Activated CD8-positive, alpha-beta memory T cell treated with anti-CD3 and anti-CD28 coated beads for 4 hours (primary cell): ENCODE results near the gene CMIP.

Experiments used
- DNase-seq, 2 donors: peaks; one replicate each; pipeline ENCODE4 v3.0.0-alpha.2; 2020; ENCODE audit warnings: low read depth in 2 of 2

The CMIP gene

DNA sequence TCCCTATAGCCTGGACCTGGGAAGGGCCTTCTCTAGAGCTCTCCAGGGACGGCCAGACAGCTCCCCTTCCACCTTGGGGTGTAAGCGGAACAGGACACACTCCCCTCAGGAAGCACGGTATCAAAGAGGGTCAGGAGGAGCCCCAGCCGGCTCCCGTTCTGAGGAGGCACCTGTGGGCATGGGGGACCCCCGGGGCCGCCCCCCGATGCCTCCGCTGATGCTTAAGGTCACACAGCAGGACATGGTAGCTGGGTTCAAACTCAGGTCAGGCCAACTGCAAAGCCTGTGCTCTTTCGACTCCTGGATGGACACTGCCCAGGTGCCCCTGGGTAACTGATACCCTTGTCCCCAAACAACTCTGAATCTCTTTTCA, 49.8 kb downstream of the CMIP start:
- no peak for DNase-seq

DNA sequence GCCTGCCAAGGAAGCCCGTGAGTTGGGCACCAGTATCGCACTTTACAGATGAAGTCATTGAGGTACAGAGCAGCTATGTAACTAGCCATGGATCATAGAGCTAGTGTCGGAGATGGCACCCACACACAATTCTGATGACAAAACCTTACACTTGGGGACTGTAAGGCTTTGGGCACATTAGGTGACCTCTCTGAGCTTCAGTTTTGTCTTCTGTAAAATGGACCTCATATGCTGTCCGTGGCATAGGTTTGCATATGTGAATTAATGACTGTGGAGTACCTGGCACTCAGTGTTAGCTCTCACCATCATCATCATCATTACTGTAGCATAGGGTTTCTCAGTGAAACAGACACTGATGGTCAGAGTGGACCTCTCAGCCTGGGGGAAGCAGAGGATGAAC, 50.3 kb downstream of the CMIP start:
- no peak for DNase-seq

DNA sequence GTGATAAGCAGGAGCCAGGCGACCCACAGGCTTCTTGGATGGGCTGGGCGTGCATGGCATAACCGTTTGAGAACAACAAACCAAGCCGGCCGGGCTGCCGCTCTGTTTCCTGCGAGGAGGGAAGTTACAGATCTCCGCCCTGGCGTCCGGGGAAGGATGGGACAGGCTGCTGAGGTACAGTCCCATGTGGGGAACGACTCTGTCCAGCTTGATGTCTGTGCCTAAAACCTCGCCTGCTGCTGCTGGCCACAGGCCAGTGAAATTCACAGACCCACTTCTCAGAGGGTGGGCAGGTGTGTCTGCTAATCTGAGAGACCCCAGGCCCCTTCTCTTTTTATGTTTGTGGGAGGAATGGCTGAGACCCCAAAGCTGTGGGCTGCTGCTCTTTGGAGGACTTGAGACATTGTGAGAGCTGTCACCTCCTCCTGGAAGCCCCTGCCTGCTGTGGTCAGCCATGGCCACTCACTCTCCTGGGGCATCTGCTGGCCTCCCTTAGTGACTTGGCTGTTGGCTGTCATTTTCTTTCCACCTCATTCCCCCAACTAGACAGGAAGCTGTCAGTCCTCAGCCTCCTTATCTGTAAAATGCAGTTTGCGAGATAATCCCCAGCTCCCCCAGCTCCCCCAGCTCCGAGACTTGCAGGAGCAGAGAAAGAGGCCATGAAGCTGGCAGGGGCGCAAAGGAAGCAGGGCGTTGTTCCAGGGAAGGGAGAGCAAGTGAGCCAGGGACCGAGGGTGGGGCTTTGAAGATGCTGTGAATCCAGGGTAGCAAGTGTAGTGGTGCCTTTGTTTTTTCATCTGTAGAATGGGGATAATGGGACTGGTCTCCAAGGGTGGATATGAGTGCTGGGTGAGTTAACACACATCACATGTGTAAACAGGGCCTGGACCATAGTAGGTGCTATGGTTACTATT, 51.0 kb downstream of the CMIP start:
- DNase-seq = no peak

DNA sequence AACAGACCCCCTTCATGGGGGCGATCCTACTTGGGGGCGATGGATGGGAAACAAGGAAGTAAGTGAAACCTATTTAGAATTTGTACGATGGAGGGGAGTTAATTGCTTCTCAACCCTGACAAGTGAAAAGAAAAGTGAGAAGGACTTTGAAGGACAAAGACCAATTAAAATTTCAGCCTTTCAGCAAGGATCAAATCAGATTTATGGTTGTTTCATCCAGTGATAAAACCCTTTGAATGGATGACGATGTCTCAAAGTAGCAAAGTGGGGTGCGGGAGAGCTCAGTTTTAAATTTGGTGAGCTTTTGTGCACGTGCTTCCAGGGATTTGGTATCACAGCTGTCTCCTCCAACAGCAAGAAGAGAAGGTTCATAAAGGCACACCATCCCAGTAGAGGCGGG, 51.7 kb downstream of the CMIP start:
- no peak for DNase-seq

DNA sequence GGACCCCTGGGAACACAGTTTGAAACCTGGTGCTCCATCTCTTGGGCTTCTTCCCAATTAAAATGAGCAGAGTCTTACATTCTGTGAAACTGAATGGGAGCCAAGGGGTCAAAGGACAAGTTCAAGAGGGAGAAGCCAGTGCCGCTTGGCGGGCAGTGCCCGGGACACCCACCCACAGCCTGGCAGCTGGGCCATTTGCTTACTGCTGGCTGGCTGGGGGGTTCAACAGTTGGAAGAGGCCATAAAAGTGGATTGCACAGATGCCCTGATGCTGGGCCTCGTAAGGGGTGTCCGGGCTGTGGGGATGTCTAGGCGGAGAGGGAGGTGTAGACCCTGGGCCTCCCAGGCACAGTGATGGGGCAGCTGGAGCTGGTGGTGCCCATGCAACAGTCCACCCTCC, 52.1 kb downstream of the CMIP start:
- DNase-seq = no peak

DNA sequence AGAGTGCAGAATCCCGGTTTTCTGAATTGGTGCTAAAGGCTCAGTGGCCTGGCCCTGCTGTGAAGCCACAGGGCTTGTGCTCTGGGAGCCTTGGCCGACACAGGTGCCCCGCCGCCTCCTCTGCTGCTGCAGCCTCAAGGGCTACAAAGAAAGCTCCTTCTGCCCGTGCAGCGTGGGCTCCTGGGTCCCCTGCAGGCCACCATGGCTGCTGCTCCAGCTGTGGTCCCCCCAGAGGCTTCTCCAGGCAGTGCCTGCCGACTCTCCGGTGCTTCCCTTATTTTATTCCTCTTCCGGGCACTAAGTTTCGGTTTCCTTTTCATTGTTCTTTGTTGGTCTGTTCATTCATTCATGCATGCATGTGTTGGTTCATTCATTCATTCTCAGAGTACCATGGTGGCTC, 53.1 kb downstream of the CMIP start:
- DNase-seq = no peak

DNA sequence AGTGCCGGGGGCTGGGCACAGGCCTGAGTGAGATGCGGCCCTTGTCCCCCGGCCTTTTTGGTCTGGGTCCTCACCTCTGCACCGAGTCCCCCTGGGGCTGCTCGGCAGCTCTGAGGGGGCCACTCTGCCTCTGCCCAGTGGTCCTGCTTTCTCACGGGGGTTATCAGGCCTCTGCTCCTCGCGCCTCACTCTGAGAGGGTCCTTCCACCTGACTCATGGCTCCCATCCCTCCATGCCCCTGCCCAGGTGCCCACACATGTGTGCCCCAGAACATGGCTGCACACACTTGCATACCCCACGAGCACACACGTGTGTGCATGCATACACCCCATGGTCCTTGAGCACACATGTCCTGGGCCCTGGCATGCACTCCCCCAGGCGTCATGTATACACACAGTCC, 53.7 kb downstream of the CMIP start:
- no peak for DNase-seq

DNA sequence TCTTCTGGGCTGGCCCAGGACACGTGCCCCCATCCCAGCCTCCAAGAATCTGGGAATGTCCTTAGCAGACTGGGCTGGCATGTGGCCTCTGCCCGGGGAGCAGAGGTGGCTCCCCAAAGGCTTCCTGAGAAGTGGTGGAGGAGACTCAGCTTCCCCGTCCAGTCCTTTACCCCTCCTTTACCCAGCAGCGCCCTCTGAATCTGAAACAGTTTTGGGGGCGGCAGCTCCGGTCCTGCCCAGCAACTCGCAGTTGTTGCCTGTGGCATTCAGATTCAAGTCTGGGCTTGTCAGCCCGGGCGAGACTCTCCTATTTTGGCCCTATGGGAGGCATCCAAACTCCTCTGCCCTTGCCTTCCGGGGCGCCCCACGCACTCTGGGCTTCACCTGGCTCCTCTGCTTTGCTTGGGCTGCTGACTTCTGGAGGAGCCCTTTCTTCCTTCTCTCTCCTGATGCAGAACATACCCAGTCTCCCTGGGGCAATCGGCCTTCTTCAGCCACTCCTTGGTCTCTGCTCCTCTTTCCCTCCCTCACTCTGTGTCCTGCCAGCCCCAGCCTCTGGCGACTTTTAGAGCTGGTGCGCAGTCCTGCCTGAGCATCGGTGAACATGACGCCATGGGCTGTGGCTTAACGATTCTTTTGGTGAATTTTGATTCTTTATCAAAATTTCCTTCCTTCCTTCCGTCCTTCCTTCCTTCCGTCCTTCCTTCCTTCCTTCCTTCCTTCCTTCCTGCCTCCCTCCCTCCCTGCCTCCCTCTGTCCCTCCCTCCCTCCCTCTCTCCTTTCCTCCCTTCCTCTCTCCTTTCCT, 55.2 kb downstream of the CMIP start:
- DNase-seq = no peak

DNA sequence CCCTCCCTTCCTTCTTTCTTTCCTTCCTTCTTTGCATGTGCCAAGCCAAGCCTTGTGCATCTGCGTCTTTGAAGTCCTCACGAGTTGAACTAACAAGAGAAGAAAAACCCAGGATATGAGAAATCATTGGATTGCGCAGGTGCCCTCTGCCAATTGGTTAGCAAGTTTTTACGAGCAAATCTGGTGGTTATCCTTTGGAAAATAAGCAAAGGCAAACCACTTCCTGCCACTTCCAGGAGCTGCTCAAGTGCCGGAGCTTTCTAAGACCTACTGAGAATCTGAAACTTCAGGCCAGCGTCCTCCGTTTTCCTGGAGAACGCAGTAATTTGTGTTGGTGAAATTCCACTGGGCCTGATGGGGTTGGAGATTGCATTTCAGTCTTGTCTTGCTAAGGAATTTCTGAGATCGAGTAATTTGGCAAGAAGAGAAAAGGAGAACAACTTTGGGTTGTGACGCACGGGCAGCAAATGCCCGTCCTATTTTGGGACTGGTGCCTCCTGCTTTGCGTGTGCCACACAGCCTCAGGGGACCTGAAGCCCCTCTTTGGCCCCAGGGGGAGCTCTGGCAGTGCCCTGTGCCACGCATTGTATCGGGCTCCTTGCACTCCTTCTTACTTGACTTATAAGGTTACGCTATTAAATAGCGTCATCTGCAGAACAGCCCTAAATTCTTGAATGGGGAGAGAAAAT, 56.4 kb downstream of the CMIP start:
- no peak for DNase-seq

DNA sequence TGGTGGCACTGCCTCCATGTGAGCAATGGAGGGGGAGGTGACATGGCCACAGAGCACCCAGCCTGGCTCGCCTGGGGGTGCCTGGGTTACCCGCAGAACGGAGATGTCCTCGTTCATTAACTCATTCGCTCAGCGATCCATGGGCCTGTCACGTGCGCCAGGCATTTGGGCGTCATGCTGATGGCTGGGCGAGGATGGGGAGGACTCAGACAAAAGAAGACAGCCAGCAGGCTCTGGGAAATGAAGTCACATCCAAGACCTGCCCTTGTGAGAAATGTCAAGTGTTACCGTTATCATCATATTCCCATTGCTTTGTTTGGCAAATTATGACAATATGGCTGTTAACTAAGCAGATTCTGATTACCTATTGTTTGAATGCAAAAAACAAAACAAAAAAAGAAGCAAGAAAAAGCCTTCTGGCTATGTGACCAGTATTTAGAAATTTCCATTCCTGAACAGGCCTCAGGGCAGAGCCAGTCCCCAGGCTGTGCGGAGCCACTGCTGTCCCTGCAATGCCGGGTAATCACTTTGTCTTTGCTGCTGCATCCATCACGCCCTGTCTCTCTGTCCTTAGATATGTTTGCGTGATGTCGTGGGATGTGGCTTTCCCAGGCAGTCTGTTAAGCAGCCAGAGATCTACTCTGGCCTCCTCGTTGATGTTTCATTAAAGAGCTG, 57.9 kb downstream of the CMIP start:
- DNase-seq = no peak

DNA sequence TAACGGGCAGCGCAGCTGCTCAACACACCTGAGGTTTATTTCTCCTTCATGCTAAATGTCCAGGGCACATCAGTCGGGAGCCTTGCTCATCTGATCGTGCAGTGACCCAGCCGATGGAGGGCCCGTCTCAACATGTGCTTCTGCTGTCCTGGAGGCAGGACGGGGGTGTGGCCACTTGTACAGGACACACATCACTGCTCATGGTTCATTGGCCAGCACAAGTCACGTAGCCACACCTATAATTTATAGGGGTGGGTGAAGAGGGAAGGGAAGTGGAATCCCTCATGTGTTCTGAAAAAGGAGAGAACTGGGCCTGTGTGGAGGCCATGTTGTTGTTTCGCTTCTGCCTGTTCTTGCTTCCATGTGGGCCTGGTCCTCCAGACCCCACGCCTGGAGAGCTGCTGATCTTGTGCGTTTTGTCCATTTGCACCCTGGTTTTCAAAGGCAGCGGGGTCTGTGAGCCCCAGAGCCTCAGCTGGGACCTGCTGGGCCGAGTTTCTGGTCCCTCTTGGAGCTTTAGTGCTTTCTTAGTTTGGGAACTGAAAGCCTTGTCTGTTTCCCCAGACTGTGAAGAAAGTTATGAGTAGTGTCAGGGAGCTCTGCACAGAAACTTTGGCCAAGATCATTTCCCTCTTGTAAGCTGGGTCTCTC, 60.5 kb downstream of the CMIP start:
- DNase-seq = no peak

DNA sequence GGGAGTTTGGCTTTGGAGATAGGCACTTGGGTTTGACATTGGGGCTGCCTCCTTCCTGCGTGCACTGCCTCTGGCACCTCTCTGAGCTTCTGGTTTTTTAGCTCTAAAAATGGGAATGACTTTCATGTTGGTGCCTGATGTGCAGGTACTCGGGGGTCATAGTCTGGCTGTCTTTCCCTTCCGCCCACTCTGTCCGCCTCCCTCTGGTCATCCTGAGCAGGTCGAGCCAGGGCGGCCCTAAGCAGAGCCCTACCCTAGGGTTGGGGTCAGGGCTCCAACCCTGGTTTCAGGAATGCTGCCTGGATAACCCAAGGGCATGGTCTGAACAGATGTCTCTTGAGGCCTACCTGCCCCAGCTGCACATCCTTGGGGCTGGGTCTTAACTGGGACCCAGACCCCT, 64.8 kb downstream of the CMIP start:
- no peak for DNase-seq

DNA sequence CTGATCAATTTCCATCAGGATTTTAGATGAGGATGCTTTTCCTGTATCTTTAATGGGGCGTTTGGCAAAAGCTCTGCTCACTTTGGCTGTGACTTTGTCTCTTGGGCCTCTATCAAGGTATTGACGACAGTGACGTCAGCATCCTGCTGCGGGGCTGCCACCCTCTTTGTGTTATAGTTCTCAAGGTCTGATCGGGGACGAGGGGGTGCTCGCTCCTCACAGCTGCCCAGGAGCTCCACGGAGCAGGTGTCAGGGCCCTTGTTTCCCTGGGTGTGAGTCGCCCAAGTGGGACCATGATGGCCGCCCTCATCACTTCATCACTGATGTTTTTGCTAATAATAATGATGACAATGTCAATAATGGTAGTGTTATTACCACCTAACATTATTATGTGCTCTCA, 65.4 kb downstream of the CMIP start:
- no peak for DNase-seq

DNA sequence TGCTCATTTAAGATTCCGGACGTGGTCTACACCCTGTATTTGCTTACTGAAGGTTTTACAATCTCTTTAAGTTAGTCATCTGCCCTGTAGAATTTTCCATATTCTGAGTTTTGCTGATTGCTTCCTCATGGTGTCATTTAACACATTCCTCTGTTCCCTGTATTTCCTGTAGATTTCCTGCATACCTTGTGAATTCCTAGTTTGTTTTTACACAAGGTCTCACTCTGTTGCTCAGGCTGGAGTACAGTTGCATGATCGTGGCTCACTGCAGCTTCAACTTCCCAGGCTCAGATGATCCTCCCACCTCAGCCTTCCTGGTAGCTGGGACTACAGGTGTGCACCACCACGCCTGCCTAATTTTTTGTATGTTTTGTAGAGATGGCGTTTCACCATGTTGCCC, 66.8 kb downstream of the CMIP start:
- DNase-seq = no peak

DNA sequence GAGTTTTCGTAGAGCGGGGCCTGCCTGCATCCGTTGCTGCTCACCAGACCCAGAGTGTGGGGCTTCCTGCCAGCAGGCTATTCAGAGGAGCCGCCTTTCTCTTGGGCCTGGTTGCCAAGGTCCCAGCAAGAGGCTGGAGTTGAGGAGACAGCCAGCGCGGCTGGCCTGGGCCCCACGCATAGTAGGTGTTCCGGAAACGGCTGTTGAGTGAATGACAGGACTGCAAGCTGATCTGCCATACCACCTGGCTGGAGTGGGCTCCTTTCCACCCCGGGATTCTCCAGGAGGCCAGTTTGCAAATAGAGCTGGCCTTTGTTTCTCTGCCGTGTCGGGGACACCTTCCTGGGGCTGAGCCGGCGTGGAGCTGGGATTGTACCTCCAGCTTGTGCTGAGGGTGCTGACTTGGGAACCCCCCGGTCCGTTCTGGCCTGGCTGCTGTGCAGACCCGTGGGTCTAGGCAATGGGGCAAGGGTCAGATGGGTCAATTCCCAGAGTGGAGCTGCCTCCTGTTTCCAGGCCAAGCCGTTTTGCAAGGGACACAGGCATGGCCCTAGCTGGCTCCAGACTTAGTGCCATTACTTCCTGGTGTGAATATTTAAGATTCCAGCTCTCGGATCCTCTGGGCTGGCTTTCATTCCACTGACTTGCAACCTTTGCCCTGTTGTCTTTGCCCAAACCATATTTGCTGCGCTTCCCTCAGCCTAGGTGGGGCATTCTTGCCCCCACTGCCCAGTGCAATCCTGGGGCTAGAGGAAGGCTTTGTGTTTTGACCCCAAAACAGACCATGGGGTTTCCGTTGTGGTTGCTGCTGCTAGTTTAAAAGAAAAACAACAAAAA, 68.8 kb downstream of the CMIP start:
- DNase-seq = no peak

DNA sequence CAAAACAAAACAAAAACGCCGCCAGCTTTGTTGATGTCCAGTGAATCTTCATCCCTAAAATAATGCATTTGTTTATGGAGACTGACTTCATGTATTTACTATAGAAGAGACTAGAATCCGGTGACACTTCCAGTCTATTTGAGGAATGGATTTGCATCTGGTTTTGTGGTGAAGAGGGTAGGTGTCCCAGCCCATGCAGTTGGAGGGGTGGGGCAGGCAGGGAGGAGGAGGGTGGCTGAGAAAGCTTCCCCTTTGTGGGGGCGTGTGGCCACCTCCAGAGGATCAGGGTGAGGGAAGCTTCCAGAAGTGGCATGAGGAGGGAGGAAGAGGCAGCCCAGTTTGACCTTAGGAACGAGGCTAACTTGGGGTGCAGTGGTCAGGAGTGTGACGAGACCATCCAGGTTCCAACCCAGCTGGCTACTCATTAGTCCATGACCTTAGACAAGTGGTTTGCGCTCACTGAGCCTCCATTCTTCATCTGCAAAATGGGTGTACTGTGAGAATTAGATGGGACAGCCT, 69.5 kb downstream of the CMIP start:
- no peak for DNase-seq

DNA sequence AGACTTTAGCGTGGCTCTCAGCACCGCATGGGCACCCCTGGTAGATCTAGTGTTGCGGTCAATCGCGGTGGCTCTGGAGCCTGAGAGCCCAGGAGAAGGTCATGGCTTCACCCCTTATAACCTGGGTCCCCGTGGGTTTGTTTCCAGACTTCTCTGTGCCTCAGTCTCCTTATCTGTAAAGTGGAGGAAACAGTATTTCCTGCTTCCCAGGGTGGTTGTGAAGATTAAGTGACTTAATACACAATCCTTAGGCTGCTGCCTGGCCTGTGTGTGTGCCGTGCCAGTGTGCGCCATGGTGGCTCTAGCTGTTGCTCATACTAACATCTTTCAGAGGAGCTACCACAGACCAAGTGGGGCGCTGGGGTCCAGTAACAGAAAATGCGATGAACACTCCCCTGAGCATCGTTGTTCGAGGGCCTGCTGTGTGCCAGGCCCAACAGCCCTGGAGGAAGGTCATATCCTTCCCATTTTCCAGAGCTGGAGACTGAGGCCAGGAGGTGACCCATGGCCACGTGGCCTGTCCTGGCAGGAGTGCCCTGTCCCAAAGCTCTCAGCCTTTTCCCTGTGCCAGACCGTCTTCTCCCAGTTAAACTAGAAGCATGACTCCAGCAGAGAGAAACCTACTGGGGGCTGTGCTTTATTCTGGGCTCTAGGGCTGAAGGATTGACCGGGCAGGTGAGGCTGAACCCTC, 70.1 kb downstream of the CMIP start:
- DNase-seq = no peak

DNA sequence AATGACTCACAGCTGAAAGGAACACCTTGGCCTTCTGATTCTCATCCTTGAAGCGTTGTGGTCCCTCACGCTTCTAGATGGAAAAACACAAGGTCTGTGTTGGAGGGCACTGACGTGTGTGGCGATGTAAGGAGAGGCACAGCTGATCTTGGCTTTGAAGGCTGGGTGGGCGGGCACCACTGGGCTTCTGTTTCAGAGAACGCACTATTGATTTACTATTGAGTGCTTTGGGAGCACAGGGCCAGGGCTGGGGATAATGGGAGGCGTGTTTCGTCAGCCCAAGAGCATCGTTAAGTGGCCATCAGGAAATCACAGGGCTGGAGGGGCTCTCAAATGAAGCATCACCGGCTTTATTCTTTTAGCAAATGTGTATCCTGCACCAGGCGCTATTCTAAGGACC, 70.7 kb downstream of the CMIP start:
- no peak for DNase-seq

DNA sequence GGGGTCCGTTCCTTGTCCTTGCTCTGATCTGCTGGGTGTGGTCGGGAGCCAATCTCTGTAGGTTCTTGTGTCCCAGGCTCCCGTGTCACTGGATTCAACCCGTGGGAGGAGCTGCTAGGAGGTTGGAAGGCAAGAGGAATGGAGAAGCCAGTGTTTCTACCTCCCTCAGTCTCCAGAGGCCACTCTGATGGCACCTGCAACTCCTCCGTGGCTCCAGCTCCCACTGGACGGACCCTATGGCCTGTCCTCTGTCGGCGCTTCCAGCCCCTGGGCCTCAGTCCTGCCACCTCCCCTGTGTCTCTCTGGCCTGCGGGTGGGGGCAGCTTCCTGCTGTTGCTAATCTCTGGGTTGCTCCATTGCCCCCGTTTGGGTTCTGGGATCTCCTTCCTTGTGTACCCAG, 71.1 kb downstream of the CMIP start:
- no peak for DNase-seq
